Skin of body (tissue), 2 donors: ENCODE data around the gene ACTL7A. TPM values are rescaled to one million over a fixed set of nuclear protein-coding genes. Genes with fewer than 3 reads are reported as not detected.
"Not testable (repeated sequence)": the region's sequence is repeated elsewhere in the genome, so short reads cannot be mapped to it uniquely, and the experiment has no call there.

Source experiments
- DNase-seq: peaks from one replicate; lab custom pipeline; 2025; lab: John Stamatoyannopoulos, UW
- total RNA-seq: library from RNA; depleted of rRNA; stranded (reverse); fragments of >200 nt; gene quantifications from one replicate; pipeline ENCODE4 v1.2.3, GENCODE V29; 2014

Gene ACTL7A
- total RNA-seq, 1 donor from 2014 or later, result not detected

DNA sequence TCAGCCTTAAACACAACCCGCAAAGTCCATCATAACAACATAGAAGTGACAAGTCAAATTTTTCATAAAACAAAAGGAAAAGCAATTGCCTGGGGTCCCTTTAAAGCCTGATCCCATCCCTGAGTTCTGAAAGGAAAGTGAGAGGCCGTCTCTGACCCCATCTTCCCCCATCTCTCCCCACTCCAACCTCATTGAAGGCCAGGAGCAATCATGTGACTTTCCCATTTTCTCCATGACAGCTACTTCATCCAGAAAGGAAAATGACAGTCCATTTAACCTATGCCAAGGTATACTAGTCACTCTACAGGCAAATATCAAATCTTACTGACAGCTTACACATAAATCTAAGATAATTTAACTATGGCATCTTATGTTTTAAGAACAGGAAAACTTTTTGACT, 15.5 kb downstream of the ACTL7A start:
- DNase-seq, result no peak

- DNase-seq, result no peak
Observed at GRCh38 chr9:108880738-108881316, 18.8 kb downstream of the ACTL7A start.

- no peak for DNase-seq
Observed at GRCh38 chr9:108882052-108882888, 20.2 kb downstream of the ACTL7A start.

DNA sequence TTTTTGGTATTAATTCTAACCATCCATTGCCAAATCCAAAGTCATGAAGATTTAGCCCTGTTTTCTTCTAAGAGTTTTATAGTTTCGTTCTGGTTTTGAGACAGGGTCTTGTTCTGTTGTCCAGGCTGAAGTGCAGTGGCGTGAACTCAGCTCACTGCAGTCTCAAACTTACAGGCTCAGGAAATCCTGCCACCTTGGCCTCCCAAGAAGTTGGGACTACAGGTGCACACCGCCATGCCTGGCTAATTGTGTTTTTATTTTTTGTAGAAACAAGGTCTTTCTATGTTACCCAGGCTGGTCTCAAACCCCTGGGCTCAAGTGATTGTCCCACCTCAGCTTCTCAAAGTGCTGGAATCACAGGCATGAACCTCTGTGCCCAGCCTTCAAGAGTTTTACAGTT, 21.0 kb downstream of the ACTL7A start:
- no peak for DNase-seq

DNA sequence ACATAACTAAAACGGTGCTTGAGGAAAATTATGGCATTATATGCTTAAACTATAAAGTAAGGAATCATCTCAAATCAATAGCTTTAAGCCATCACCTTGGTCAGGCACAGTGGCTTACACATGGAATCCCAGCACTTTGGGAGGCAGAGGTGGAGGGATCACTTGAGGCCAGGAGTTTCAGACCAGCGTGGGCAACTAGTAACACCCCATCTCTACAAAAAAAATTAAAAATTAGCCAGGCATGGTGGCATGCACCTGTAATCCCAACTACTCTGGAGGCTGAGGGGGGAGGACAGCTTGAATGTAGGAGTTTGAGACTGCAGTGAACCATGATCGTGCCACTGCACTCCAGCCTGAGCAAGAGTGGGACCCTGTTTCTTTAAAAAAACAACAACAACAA, 22.6 kb downstream of the ACTL7A start:
- no peak for DNase-seq

DNA sequence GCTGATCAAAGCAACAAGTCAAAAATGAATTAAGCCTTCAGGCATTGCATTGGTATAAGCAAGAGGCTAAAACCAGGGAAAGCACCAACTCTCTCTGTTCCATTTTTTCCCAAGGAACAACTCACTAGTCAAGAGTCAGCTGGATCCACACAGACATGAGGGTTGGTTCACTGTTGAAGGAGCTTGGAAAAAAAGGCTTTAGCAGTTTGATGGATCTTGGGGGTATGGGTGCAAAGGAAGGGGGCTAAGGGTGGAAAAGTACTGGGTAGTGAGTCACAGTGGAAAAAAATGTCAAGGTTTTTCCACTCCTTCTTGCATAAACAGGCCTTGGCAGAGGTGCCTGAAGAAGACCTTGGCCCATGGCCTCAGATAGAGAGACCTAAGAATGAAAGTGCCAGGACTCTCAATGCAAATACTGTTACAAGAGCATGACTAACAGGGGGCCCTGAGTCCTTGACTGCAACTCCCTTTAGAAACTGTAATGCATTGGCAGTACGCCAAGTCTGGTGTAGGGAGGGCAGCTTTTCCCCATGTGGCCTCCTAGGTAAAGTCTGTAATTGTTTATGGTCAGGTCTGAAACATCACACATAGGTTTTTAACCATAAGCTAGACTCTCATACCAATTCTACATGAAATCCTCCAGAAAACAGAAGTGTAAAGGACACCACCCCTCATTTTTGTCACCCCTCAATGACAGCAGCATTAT, 23.7 kb downstream of the ACTL7A start:
- no peak for DNase-seq

GRCh38 chr9:108886594-108887271, 24.7 kb downstream of the ACTL7A start:
- not testable (repeated sequence) for DNase-seq

DNA sequence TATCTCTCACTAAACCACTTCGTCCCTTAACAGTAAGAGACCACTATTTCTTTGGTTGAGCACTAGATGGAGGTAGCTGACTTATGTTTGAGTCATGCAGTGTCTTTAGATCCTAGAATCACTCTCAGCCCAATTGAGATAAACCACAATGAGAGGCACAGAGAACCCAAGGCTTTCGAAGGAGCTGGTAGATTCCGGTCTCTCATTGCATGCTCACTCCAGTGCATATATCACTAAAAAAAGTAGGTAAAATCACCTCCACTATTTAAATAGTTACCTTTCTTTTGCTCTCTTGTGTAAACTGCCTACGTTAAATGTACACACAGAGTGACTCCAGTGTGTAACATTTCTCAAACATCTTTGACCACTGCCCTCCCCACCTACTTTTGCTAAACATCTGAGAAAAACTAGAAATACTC, 27.6 kb downstream of the ACTL7A start:
- DNase-seq, result no peak

DNA sequence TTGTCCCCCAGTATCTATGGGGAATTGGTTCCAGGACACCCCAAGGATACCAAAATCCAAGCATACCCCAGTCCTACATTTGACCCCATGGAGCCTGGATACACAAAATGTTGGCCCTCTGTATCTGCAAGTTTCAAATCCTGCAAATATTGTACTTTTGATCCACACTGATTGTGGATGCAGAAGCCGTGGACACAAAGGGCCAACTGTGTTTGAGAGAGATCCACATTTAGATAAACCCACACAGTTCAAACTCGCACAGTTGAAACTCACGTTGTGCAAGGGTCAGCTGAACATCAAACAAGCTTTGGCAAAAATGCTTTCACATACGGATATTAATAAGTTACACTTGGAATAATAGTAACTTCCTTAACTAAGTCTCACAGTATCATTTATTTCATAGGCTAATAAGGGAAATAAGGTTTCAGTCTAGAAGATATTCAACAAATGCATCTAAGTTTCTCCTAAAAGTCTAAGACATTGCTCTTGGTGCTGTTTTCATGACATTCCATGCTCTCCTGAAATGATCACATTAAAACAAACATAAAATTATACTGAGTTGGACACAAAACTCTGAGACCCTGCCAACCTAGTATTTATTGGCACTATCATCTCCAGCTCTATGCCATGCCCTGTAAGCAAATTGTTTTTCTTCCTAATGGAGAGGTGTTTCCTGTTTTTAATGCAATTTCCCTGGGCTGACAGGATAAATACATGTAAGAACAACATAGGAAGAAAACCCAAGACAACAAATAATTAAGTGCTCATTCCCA, 32.3 kb downstream of the ACTL7A start:
- DNase-seq, result no peak

GRCh38 chr9:108897324-108898096, 35.4 kb downstream of the ACTL7A start:
- no peak for DNase-seq

- DNase-seq, result not testable (repeated sequence)
Observed at GRCh38 chr9:108899023-108899695, 37.1 kb downstream of the ACTL7A start.

GRCh38 chr9:108900176-108900575, 38.1 kb downstream of the ACTL7A start:
- DNase-seq, result no peak

- no peak for DNase-seq
Observed at GRCh38 chr9:108903420-108904103, 41.5 kb downstream of the ACTL7A start.

DNA sequence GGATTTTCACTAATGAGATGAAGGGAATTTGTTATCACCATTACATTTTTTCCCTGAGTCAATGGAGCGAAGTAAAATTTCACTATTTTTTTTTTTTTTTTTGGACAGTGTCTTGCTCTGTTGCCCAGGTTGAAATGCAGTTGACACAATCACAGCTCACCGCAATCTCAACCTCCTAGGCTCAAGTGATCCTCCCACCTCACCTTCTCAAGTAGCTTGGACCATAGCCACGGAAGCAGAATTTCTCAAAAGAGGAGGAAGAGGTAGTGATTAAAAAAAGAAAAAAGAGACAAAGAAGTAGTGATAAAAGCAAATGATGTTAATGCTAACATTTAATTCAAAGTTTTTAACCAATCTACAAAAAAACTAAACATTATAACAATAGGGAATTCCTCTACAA, 42.1 kb downstream of the ACTL7A start:
- DNase-seq, result no peak

DNA sequence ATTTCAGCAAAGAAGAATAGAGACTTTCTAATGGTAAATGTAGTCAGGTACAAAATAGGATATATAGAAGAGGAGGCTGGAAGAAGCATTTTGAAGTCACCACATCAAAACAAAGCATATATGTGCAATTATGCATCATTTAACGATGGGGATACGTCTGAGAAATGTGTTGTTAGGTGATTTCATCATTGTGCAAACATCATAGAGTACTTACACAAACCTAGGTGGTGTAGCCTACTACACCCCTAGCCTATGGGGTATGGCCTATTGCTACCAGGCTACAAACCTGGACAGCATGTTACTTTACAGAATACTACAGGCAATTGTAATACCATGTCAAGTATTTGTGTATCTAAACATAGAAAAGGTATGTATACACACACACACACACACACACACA, 43.4 kb downstream of the ACTL7A start:
- no peak for DNase-seq

DNA sequence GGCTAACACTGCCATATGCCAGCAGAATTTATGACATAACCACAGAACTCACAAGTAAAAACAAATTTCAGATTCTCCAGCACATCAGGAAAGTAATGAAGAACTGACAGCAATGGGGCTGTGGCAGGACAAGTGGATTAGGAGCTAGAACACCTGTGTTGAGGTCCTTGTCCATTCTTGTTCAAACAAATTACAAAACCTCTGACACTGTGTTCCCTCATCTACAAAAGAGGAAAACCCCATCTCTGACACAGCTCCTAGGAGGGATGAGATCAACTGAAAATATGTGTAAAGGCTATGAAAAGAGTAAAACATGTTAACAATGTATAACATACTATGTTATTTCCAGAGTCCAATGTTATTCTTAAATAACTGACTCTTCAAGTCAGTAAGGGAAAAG, 48.3 kb downstream of the ACTL7A start:
- no peak for DNase-seq

DNA sequence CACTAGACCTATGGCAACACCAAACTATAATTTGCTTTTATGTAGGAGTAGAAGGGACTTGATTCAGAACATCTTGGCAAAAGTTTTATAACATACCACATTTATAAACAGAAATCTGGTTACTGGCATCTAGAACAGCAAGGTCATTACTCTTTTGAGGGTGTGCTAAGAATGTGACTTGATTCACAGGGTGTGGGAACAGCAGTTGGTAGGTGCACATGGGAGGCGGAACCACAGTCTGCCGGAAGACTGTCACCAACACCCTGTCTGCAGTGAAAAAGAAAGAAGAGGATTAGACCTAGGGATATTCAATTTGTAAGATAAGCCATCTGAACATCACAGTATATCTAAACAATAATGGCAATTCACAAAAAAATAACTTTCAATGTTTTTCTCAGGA, 48.8 kb downstream of the ACTL7A start:
- no peak for DNase-seq

GRCh38 chr9:108911820-108912219, 49.8 kb downstream of the ACTL7A start:
- DNase-seq, result no peak
